Measurements from ENCODE around the gene KMT5B.

- TF ChIP-seq GATA2 (IDR thresholded peaks at IDR 0.05; ENCODE audit: low read depth, low read length) (no peak), GATA3 (IDR thresholded peaks at IDR 0.05; ENCODE audit: low read depth, low read length) (no peak)
Observed at GRCh38 chr11:68115285-68115684, 97.8 kb downstream of the KMT5B start.
